Activated CD8-positive, alpha-beta T cell treated with anti-CD3 and anti-CD28 coated beads for 36 hours (primary cell): ENCODE data around the gene CLMN. TPM values are rescaled to one million over a fixed set of nuclear protein-coding genes. Genes with fewer than 3 reads are reported as not detected.

Experiments
- ATAC-seq: fragments of 200-7000 bp; cut with Tn5 transposase; one replicate; pipeline ENCODE4 v1.10.0; 2021; ENCODE audit warnings: mild to moderate bottlenecking, moderate library complexity
- CTCF ChIA-PET: fragments of 350-600 bp; sonication (Branson Sonifier 250); formaldehyde crosslinking; loops from one replicate; lab custom pipeline; 2021; ENCODE audit warnings: antibody characterized with exemption; lab: Charles Lee
- POLR2A ChIA-PET: fragments of 350-600 bp; sonication (Branson Sonifier 250); formaldehyde crosslinking; loops from one replicate; lab custom pipeline; 2021; ENCODE audit warnings: antibody characterized with exemption; lab: Charles Lee
- DNase-seq: peaks from one replicate; pipeline ENCODE4 v3.0.0-alpha.2; 2020
- H3K27ac Mint-ChIP-seq: one replicate; pipeline ENCODE4 v1.8.0; 2021; ENCODE audit warnings: mild to moderate bottlenecking, mixed read lengths
- H3K27me3 Mint-ChIP-seq: one replicate; pipeline ENCODE4 v1.8.0; 2021; ENCODE audit warnings: mixed read lengths
- H3K36me3 Mint-ChIP-seq: one replicate; pipeline ENCODE4 v1.8.0; 2021; ENCODE audit warnings: low read depth, mixed read lengths
- H3K4me1 Mint-ChIP-seq: one replicate; pipeline ENCODE4 v1.8.0; 2021; ENCODE audit warnings: low read depth, mixed read lengths
- H3K4me3 Mint-ChIP-seq: one replicate; pipeline ENCODE4 v1.8.0; 2021; ENCODE audit warnings: mild to moderate bottlenecking, moderate library complexity, mixed read lengths
- H3K9me3 Mint-ChIP-seq: one replicate; pipeline ENCODE4 v1.8.0; 2021; ENCODE audit warnings: mixed read lengths
- CTCF ChIP-seq: fragments of 200-600 bp; IDR thresholded peaks from one replicate; pipeline ENCODE4 v1.8.0; 2022; ENCODE audit warnings: antibody characterized with exemption, mild to moderate bottlenecking
- intact Hi-C: fragments of 100-400 bp; cut with micrococcal nuclease; formaldehyde crosslinking; loops from one replicate; pipeline ENCODE4 v1.10.0; 2022
- total RNA-seq, 2 experiments: library from RNA; stranded (reverse); gene quantifications; one replicate each; pipeline ENCODE4 v1.2.3, GENCODE V29; 2021

Gene CLMN
- total RNA-seq, 2 experiments from 2014 or later, result 0.31 to 0.59 TPM

GRCh38 chr14:95196268-95196667, 123.4 kb downstream of the CLMN start:
- Mint-ChIP-seq H3K27ac (no peak overlapping the region), H3K9me3 (no peaks in the 10 kb centered on the region), H3K27me3 (no peaks in the 10 kb centered on the region), H3K4me1 (peaks cover 5% of the 10 kb centered on the region), H3K36me3 (no peaks in the 10 kb centered on the region), H3K4me3 (no peak overlapping the region)
- peak; percentile 6 for DNase-seq
- intact Hi-C loops, result no loop called here
- peak; percentile 77 for ATAC-seq
- TF ChIP-seq CTCF, result peak; percentile 43
- CTCF ChIA-PET, result interaction anchor here (0.7 to 1.0 kb wide), 5 partner anchors 16 to 165 kb away, joined by 3 to 4 read pairs (median 3); no protein-coding TSS in a partner anchor
- POLR2A ChIA-PET, result no interaction called here

- DNase-seq (no peak), ATAC-seq (no peak)
- Mint-ChIP-seq H3K27ac (no peak overlapping the region), H3K9me3 (no peaks in the 10 kb centered on the region), H3K4me1 (peaks cover 5% of the 10 kb centered on the region), H3K27me3 (no peaks in the 10 kb centered on the region), H3K36me3 (no peaks in the 10 kb centered on the region), H3K4me3 (no peak overlapping the region)
- no peak for TF ChIP-seq CTCF
- intact Hi-C loops, result no loop called here
- POLR2A ChIA-PET, result no interaction called here
- CTCF ChIA-PET, result interaction anchor here (0.6 kb wide), 1 partner anchor 11 kb away, joined by 3 read pairs; no protein-coding TSS in a partner anchor
Observed at GRCh38 chr14:95195031-95195430, 124.7 kb downstream of the CLMN start.

- peaks cover 5% of the 10 kb centered on the region for H3K4me1 Mint-ChIP-seq
- H3K27me3 Mint-ChIP-seq, result no peaks in the 10 kb centered on the region
- no peak for DNase-seq
- intact Hi-C loops, result no loop called here
- H3K9me3 Mint-ChIP-seq, result no peaks in the 10 kb centered on the region
- ATAC-seq, result no peak
- no peak overlapping the region for H3K4me3 Mint-ChIP-seq
- no peak overlapping the region for H3K27ac Mint-ChIP-seq
- no peaks in the 10 kb centered on the region for H3K36me3 Mint-ChIP-seq
- TF ChIP-seq CTCF, result no peak
- CTCF ChIA-PET, result no interaction called here
- POLR2A ChIA-PET, result no interaction called here
Observed at GRCh38 chr14:95193081-95193480, 126.6 kb downstream of the CLMN start.

GRCh38 chr14:95192311-95192710, 127.4 kb downstream of the CLMN start:
- no peaks in the 10 kb centered on the region for H3K36me3 Mint-ChIP-seq
- POLR2A ChIA-PET, result no interaction called here
- no peak overlapping the region for H3K4me3 Mint-ChIP-seq
- ATAC-seq (no peak), DNase-seq (no peak)
- peaks cover 5% of the 10 kb centered on the region for H3K4me1 Mint-ChIP-seq
- no peak overlapping the region for H3K27ac Mint-ChIP-seq
- no peaks in the 10 kb centered on the region for H3K27me3 Mint-ChIP-seq
- TF ChIP-seq CTCF, result no peak
- CTCF ChIA-PET, result no interaction called here
- intact Hi-C loops, result no loop called here
- no peaks in the 10 kb centered on the region for H3K9me3 Mint-ChIP-seq

GRCh38 chr14:95191445-95192199, 128.1 kb downstream of the CLMN start:
- Mint-ChIP-seq H3K27me3 (no peaks in the 10 kb centered on the region), H3K9me3 (no peaks in the 10 kb centered on the region), H3K4me1 (peaks cover 4% of the 10 kb centered on the region), H3K4me3 (no peak overlapping the region), H3K27ac (no peak overlapping the region), H3K36me3 (no peaks in the 10 kb centered on the region)
- ATAC-seq (no peak), DNase-seq (no peak)
- TF ChIP-seq CTCF, result no peak
- CTCF ChIA-PET, result no interaction called here
- intact Hi-C loops, result no loop called here
- POLR2A ChIA-PET, result no interaction called here
